Activated T-cell treated with anti-CD3 and anti-CD28 coated beads for 4 hours (primary cell): ENCODE results near the gene CFTR.

ENCODE experiments used
- DNase-seq: peaks from one replicate; pipeline ENCODE4 v3.0.0-alpha.2; 2020

Gene CFTR

DNA sequence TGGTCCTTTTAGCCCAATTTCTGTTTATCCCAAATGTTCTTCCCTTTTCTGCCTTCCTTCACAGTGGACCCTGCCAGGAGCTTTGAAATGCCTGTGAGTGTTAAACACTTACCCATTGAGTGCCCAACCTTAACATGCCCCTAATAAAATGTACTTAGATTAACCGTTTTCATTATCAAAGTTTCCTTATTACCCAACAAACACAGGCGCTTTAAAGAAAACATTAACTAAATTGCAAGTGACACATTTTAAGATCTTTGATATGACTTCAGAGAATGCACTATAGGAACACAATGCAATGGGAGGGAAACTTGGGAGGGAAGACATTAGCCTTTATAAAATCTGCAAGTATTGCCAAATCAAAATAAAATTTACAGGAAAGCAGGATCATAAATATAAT, 177.0 kb downstream of the CFTR start:
- no peak for DNase-seq

DNA sequence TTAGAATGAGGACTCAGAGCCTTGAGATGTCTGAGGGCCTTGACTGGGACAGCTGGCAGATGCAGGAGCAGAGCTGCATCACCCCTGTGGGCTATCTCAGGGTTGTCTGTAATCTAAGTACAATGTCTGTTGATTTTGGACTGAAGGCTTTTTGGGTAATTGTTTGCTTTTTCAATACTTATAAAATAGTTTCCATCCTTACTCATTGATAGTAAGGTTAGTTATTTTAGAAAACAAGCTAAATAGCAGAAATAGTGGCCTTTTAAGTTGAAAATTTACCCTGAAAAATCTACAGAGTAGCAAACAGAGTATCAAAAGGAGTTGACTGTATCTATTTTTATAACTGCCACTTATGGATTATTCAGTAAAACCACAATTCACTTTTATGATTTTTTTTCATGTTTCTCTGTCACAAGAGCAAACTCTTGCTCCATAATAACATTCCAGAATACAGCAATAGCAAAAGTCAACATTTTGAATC, 179.7 kb downstream of the CFTR start:
- DNase-seq = no peak

DNA sequence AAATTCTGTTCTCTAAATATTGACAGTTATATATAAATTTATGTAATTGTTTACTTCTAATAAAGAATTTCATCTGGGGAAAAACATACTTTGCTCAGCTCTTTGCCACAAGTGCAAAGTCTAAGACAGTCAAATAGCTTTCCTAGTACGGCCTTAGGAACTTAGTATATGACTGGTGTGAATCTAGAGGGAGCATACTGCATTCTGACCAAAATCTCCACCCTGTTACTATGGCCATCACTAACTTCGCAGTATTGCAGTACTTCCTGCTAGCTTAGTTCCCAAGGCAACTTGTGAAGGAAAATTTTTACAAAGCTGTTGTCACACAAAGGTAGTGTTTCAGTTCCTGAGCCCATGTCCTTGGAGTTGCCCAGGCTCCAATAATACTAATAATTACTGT, 181.5 kb downstream of the CFTR start:
- DNase-seq = no peak

DNA sequence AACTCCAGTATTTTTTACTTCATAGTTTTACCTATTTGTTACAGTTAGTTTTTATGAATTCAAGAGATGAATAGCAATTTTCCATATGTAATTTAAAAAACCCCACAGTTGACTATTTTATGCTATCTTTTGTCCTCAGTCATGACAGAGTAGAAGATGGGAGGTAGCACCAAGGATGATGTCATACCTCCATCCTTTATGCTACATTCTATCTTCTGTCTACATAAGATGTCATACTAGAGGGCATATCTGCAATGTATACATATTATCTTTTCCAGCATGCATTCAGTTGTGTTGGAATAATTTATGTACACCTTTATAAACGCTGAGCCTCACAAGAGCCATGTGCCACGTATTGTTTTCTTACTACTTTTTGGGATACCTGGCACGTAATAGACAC, 184.2 kb downstream of the CFTR start:
- DNase-seq = no peak

DNA sequence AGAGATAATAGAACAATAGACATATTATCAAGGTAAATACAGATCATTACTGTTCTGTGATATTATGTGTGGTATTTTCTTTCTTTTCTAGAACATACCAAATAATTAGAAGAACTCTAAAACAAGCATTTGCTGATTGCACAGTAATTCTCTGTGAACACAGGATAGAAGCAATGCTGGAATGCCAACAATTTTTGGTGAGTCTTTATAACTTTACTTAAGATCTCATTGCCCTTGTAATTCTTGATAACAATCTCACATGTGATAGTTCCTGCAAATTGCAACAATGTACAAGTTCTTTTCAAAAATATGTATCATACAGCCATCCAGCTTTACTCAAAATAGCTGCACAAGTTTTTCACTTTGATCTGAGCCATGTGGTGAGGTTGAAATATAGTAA, 185.5 kb downstream of the CFTR start:
- no peak for DNase-seq

DNA sequence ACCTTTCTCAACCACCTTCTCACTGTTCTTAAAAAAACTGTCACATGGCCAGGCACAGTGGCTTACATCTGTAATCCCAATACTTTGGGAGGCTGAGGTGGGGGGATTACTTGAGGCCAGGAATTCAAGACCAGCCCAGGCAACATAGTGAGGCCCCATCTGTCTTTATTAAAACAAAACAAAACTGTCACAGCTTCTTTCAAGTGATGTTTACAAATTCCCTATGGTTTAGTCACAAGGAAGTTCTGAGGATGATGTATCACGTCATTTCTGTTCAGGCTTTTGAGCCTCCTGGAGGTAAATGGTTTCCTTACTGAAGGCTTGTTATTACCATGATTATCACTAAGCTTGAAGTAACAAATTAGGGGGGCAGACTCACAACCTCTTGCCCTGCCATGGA, 186.2 kb downstream of the CFTR start:
- DNase-seq = no peak

DNA sequence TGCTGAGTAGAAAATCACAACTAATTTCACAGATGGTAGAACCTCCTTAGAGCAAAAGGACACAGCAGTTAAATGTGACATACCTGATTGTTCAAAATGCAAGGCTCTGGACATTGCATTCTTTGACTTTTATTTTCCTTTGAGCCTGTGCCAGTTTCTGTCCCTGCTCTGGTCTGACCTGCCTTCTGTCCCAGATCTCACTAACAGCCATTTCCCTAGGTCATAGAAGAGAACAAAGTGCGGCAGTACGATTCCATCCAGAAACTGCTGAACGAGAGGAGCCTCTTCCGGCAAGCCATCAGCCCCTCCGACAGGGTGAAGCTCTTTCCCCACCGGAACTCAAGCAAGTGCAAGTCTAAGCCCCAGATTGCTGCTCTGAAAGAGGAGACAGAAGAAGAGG, 186.9 kb downstream of the CFTR start:
- no peak for DNase-seq

DNA sequence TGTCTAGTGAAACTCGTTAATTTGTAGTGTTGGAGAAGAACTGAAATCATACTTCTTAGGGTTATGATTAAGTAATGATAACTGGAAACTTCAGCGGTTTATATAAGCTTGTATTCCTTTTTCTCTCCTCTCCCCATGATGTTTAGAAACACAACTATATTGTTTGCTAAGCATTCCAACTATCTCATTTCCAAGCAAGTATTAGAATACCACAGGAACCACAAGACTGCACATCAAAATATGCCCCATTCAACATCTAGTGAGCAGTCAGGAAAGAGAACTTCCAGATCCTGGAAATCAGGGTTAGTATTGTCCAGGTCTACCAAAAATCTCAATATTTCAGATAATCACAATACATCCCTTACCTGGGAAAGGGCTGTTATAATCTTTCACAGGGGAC, 187.6 kb downstream of the CFTR start:
- no peak for DNase-seq

DNA sequence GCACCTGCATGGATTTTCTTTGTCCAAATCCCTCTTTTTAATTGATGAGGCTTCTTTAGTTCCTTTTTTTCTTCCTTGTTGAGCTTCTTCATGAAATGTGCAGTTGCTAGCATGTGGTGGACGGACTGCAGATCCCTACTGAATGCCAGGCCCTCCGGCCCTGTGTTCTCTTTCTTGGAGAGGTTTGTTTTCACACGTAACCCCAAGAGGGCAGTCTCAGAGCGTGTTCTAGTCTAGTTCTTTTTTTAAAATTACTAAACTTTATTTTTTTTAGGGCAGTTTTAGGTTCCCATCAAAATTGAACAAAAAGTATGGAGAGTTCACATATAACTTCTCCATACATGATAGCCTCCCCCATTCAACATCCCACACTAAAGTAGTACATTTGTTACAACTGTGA, 190.0 kb downstream of the CFTR start:
- DNase-seq = no peak

DNA sequence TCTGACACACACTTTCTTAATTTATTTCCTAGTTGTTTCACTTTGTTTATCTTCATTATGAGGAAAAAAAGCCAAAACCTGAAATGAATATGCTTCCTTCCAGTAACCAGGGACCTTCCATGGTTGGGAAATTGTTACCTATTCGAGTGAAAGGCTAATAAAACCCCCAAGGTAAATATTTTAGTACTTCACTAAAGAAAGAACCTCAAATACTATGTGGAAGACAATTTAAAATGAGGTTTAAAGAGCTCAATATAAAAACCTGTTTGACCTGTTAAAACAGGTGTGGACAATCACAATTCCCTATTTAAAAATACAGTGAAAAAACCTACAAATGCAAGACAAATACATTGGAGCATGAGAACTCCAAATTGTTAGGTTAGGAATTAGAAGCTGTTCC, 192.6 kb downstream of the CFTR start:
- no peak for DNase-seq

DNA sequence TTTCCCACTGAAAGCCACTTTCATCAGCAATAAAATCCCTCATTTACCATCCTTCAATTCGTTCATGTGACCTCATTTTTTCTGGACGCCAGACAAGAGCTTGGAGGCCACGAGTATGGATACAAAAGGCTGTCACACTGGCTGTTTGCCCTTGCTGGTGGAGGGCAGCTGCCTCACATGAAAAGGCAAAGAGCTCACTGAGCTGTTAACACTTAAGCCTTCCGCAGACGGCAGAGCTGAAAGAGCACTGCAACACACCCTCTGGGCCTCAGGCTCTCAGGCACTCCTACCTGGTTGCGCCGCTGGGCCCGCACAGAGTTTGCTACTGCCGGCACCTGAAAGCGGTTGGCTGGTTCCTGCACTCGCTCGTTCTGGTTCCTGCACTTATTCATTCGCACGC, 193.5 kb downstream of the CFTR start:
- DNase-seq = no peak

DNA sequence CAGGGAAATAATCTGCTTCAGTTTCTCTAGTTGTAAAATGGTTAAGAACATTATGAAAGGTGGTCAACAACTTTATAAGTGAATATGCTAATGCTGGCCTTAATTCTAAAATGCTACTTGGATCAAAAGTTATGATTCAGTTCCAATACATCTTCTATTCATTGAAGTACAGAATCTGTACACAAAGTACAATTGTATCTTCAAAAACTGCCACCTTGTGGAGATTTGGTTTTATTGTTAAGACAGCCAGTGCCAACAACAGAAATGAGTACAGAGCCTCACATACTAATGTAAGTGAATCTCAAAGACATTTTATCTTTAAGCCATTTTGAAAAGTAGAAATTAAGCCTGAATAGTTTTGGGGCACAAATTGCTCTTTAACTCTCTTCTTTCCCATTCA, 194.0 kb downstream of the CFTR start:
- no peak for DNase-seq

DNA sequence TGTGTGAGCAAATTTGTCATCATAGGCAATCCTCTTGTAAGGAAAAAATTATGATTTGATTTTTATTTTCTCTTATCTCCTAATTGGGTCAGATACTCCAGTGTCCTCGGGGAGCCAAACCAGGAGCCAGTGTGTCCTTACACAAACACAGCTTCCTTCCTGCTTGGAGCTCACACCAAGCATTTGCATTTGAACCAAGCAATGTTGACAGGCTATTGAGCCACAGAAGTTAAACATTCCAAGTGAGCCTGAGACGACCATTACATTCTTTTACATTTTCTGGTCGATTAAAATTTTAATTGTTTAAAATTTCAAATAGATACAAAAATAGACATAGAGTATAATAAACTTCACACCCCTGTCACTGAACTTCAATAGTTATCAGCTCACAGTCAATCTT, 194.8 kb downstream of the CFTR start:
- DNase-seq = no peak

DNA sequence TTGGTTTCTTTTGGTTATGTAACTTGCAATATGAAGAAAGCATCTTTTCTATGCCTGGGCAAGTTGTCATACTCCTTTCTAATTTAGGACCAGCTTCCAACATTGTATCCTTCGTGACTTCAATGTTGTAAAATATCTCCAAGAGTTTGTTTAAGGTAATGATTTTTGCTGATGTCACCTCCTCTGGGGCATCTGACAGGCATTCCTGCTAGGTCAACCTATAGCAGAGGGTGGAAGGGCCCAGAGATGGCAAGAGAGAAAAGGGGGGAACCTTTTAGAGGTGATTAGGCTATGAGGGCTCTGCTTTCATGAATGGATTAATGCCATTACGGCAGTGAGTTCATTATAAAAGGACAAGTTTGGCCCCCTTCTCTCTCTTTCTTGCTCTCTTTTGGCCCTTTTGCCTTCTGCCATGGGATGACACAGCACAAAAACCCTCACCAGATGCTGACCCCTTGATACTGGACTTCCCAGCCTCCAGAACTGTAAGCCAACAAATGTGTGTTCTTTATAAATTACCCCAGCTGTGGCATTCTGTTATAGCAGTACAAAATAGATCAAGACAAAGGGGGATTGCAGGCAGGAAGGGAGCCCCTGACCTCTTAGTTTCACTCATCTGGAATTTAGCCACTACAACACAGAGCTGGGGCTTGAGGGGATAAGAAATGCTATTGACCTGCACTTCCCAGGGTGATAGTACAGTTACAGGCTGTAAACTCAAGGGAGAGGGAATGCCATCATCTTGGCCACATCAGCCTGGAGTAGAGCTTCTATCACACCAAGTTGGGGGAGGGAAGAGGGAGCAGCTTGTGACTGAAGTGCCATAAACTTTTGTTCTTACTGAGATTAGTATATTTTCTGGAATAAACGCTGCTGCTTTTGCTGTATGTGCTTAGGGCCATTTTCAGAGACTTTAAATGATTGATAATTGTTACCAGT, 195.9 kb downstream of the CFTR start:
- DNase-seq = no peak

DNA sequence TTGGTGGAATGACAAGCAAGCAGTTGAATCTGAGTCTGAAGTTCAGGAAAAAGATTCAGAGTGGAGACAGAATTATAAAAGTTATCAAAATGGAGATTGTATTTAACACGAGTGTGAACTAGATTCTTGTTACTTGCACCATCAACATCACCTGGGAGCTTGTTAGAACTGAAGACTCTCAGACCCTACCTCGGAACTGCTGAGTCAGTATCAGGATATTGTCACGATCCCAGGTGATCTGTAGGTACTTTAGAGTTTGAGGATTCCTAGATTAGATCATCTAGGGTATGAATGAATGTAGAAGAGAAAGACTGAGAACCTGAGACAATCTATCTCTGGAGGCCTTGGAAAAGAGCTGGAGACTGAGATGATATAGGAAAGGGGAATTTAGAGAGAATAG, 199.3 kb downstream of the CFTR start:
- DNase-seq = no peak

DNA sequence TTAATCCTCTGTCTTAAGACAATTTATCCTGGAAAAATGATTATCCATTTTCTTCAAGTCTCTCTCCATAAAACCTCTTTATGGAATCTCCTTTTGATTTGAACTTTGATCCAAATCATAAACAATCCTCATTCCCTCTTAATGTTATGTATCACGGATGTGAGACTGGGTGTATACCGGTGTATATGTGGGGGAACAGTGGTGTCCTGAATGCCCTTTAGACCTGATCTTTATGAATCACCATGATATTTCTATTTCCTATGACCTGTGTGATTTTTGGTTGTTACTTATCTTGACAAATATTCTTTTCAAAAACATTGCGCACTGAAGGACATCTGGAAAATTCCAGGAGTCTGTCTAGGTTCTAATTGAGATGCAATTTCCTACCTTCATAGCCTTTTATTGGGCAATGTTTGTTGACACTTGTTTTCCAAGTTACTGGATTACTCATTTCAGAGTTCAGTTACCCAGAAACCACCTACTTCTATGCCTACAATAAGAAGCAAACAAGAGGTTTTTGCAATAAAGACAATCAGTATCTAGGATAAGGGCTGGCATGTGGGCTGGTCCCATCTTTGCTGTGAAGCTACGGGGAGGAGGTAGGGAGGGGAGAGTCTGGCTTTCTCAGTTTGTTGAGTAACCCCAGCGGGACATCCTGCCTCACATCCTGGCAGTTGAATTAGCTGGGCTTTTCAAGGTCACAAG, 203.0 kb downstream of the CFTR start:
- no peak for DNase-seq

DNA sequence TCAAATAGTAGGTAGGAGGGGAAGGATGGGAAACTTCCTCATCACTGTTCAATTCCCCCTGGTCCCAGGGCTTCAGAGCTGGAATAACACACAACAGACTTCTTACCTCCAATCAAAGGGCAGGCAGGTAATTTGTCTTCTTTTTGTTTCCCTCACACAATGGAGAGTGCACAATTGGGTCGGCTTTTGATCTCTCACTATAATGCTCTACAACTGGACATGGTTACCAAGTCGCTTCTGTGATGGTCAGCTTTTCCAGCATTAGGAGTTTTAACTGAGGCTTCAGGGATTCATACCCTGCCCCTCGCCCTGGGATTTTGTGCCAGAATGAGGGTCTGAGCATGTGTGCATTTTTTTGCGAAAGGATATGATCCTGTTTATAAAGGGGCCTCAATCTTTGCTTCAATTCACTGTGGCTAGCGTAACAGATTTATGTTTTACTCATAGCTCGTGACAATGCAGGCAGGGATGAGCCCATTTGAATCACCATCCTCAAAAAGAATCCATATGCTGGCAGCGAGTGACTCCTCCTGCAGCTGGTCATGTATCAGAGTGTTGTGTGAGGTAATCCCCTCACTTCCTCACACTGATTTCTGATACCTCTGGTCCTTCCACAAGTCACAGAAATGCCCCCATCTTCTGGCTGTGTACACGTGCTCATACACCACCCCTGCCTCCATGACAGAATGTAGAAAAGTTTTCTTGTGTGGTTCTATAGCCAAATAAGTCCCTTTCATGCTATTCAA, 203.8 kb downstream of the CFTR start:
- DNase-seq = no peak

DNA sequence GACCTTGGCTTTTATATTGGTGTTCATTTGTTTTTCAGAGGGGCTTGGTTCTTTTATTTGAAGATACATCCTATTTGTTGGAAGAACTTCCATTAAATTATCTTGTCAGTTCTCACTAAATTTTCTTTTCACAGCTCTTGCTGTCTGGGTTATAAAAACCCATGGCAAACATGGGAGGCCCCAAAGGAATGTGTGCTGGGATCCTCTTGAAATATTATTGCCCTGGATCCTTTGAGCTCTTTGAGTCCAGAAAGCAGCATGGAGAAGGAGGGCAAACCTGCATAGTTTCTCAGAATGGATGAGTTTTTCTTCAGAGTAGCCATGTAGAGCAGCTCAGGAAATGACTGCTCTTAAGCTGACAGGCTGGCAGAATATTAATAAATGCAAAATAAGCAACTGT, 206.0 kb downstream of the CFTR start:
- no peak for DNase-seq

DNA sequence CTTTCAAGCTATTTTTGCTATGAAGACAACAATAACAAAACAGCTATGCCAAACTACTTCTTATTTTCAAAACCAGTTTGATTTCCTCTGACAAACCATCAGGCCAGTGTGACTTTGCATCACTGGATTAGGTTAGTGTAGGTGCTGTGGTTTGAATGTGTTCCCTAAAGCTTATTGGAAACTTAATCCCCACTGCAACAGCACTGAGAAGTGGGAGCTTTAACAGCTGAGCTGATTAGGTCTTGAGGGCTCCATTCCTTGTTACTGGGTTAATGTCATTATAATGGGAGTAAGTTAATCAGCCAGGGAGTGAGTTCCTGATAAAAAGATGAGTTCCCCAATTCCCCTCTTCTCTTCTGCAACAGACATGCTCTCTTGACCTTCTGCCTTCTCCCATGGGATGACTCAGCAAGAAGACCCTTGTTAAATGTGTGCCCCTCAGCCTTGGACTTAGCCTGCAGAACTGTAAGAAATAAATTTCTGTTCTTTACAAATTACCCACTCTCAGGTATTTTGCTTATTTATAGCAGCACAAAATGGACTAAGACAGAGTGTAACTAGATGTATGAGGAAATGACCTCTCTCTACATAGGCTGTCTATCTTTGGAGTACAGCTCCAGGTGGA, 206.6 kb downstream of the CFTR start:
- no peak for DNase-seq

DNA sequence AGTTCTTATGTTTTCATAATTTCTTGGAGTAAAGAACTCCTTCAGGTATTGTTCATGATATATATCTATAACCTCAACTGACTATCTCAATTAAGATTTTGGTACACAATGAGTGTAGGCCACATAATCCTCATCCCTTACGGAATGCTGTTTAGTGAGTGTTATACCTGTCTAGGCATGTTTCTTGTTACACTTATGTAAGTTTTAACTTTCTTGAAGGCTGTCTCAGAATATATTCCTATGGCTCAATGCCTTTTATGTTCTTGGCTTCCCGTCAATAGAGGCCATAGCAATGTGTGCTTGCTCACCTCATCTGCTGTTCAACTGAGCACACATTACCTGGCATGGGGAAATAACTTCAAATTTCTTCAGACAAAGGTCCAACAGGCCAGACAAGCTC, 208.3 kb downstream of the CFTR start:
- DNase-seq = no peak

DNA sequence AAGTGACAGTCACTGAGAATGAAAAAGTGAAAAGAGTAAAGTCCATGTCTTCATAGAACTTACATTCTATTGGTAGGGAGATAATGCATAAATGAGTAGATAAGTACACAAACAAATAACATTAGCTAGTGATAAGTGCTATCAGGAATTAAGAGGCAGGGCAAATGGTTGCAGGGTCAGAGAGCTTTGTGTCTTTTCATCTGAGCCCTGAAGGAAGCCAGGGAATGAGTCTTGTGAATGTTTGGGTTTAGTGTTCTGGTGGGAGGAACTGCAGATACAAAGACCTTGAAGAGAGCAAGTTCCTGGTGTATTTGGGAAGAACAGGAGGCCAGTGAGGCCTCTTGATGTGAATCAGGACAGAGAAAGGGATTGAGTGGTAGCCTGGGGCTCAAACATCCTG, 209.6 kb downstream of the CFTR start:
- DNase-seq = no peak

DNA sequence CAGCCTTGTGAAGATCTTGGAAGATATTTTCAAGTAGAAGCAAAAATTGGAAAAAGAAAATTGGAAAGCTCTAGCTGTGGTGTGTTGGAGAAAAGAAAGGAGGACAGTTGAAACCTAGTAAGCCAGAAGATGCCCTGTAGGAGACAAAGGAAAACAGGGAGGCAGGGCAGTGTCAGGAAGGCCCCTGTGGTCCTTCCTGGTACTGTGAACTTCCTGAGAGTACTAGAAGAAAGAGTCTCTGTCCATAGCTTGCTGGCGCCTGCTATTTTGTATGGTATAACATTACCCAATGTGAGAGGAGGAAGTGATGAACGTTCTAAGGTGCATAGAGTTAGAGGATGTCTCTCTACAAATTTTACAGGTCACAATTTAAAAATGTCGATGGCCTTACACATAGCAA, 210.3 kb downstream of the CFTR start:
- DNase-seq = no peak

DNA sequence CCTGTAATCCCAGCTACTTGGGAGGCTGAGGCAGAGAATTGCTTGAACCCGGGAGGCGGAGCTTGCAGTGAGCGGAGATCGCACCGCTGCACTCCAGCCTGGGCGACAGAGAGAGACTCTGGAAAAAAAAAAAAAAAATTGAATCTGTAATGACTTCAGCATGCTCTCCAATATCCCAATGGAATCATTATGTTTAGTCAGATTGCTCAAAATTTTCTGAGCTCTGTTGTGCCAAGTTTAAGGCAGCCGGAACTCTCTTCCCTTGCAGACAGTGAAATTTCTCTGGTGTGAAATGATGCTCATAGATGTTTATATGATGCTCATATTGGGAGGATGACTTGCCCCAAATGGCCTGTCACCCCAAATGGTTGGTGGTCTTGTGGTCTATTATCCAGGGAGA, 212.5 kb downstream of the CFTR start:
- no peak for DNase-seq
